Esophagus muscularis mucosa (tissue), 4 donors: ENCODE measurements around the gene KANSL1. TPM values are rescaled to one million over a fixed set of nuclear protein-coding genes. Genes with fewer than 3 reads are reported as not detected.

ENCODE experiments used
- DNase-seq: peaks from one replicate; pipeline ENCODE4 v3.0.0-alpha.2; 2017; ENCODE audit errors: extremely low spot score
- H3K27ac ChIP-seq, 4 donors: fragments of 200-600 bp; sonication (generic); replicated peaks in 1 of 4; 1 replicate in 3 of 4; 2 replicates in 1 of 4; pipeline ENCODE4 v1.5.1; 2016 to 2019; ENCODE audit warnings: mild to moderate bottlenecking in 1 of 4
- H3K27me3 ChIP-seq, 4 donors: fragments of 200-600 bp; sonication (generic); one replicate each; pipeline versions ENCODE4 v1.5.1 to v1.6.0; 2016 to 2019
- H3K36me3 ChIP-seq, 4 donors: fragments of 200-600 bp; sonication (generic); one replicate each; pipeline ENCODE4 v1.5.1; 2016 to 2019
- H3K4me1 ChIP-seq, 4 donors: fragments of 200-600 bp; sonication (generic); one replicate each; pipeline ENCODE4 v1.5.1; 2016 to 2019
- H3K4me3 ChIP-seq, 4 donors: fragments of 200-600 bp; sonication (generic); 1 replicate in 2 of 4; 2 replicates in 2 of 4; pipeline ENCODE4 v1.5.1; 2016 to 2019; ENCODE audit warnings: mild to moderate bottlenecking in 4 of 4, moderate library complexity in 1 of 4
- H3K9me3 ChIP-seq, 4 donors: fragments of 200-600 bp; sonication (generic); 1 replicate in 3 of 4; 2 replicates in 1 of 4; pipeline ENCODE4 v1.5.1; 2016 to 2019
- CTCF ChIP-seq, 3 experiments: fragments of 200-600 bp in 2 of 3; fragments of 450-650 bp in 1 of 3; sonication (generic) in 2 of 3; IDR thresholded peaks; one replicate each; pipeline ENCODE4 v1.5.1; 2017 to 2019; ENCODE audit warnings: antibody characterized with exemption in 3 of 3, mild to moderate bottlenecking in 2 of 3, moderate library complexity in 1 of 3
- EP300 ChIP-seq: sonication (generic); formaldehyde crosslinking; IDR thresholded peaks from one replicate; pipeline ENCODE4 v1.6.1; 2017; ENCODE audit warnings: antibody characterized with exemption
- POLR2A ChIP-seq: fragments of 450-650 bp; IDR thresholded peaks from one replicate; pipeline ENCODE4 v1.6.1; 2017; ENCODE audit warnings: antibody characterized with exemption, moderate library complexity, mild to moderate bottlenecking, low read depth
- POLR2AphosphoS5 ChIP-seq, 2 donors: sonication (generic); formaldehyde crosslinking; IDR thresholded peaks; one replicate each; pipeline ENCODE4 v1.6.1; 2017; ENCODE audit warnings: antibody characterized with exemption in 2 of 2
- WGBS: methylation state at CpG from one replicate; pipeline ENCODE4 v1.1.5; 2018; 5-methylcytosine and 5-hydroxymethylcytosine counted together
- intact Hi-C: fragments of 100-400 bp; cut with DNase I; formaldehyde crosslinking; loops from one replicate; pipeline ENCODE4 v1.15.1; 2023
- total RNA-seq, 4 donors: library from RNA; depleted of rRNA; stranded (reverse); fragments of >200 nt; gene quantifications; one replicate each; pipeline versions ENCODE4 v1.1.0 to v1.2.1, GENCODE V29; 2016

KANSL1 gene
- total RNA-seq, 4 donors from 2014 or later: 55.0 to 124 (median 70.0) TPM

- no peaks in the 10 kb centered on the region for H3K27me3 ChIP-seq
- H3K4me3 ChIP-seq: no peak overlapping the region
- no peak overlapping the region for H3K27ac ChIP-seq
- intact Hi-C loops: no loop called here
- peaks cover 0 to 4% (median 2%) of the 10 kb centered on the region in 4 donors for H3K4me1 ChIP-seq
- H3K36me3 ChIP-seq: peaks cover 0 to 6% (median 0%) of the 10 kb centered on the region in 4 donors
- TF ChIP-seq POLR2A (no peak), EP300 (no peak), CTCF (IDR thresholded peaks at IDR 0.05) (no peak), POLR2AphosphoS5 (IDR thresholded peaks at IDR 0.05) (no peak)
- no peak for DNase-seq
- H3K9me3 ChIP-seq: no peaks in the 10 kb centered on the region
- 83% methylated on average over 9 of the region's 9 CpGs for WGBS
These were observed 195.6 kb downstream of the KANSL1 start for GRCh38 chr17:45997624-45998023.

DNA sequence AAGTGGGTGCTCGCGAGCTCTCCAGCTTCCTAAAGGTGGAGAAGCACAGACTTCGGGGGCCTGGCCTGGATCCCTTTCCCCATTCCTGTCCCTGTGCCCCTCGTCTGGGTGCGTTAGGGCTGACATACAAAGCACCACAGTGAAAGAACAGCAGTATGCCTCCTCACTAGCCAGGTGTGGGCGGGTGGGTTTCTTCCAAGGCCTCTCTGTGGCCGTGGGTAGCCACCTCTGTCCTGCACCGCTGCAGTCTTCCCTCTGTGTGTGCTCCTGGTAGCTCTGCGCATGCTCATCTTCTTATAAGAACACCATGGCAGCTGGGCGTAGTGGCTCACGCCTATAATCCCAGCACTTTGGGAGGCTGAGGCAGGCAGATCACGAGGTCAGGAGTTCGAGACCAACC is 196.1 kb downstream of the KANSL1 start:
- no peak overlapping the region for H3K27ac ChIP-seq
- TF ChIP-seq POLR2AphosphoS5 (IDR thresholded peaks at IDR 0.05): no peak
- TF ChIP-seq CTCF (IDR thresholded peaks at IDR 0.05): no peak
- no peak for TF ChIP-seq POLR2A
- no peak for TF ChIP-seq EP300
- H3K9me3 ChIP-seq: no peaks in the 10 kb centered on the region
- H3K27me3 ChIP-seq: no peaks in the 10 kb centered on the region
- DNase-seq: no peak
- peaks cover 0 to 6% (median 0%) of the 10 kb centered on the region in 4 donors for H3K36me3 ChIP-seq
- no peak overlapping the region for H3K4me3 ChIP-seq
- no CpG with 5 or more reads among the region's 13 CpGs for WGBS
- intact Hi-C loops: no loop called here
- no peaks in the 10 kb centered on the region for H3K4me1 ChIP-seq

GRCh38 chr17:45996282-45996937 is 196.8 kb downstream of the KANSL1 start:
- Histone ChIP-seq H3K27me3 (no peaks in the 10 kb centered on the region), H3K9me3 (no peaks in the 10 kb centered on the region), H3K27ac (no peak overlapping the region), H3K4me1 (no peaks in the 10 kb centered on the region), H3K36me3 (peaks cover 0 to 6% (median 0%) of the 10 kb centered on the region in 4 donors), H3K4me3 (no peak overlapping the region)
- TF ChIP-seq CTCF (IDR thresholded peaks at IDR 0.05) (no peak), POLR2AphosphoS5 (IDR thresholded peaks at IDR 0.05) (no peak), POLR2A (no peak), EP300 (no peak)
- intact Hi-C loops: no loop called here
- DNase-seq: no peak
- WGBS: 87% methylated on average over 28 of the region's 31 CpGs

GRCh38 chr17:45995627-45996270 is 197.5 kb downstream of the KANSL1 start:
- Histone ChIP-seq H3K4me1 (no peaks in the 10 kb centered on the region), H3K4me3 (no peak overlapping the region), H3K9me3 (no peaks in the 10 kb centered on the region), H3K27me3 (no peaks in the 10 kb centered on the region), H3K36me3 (peaks cover 0 to 6% (median 0%) of the 10 kb centered on the region in 4 donors), H3K27ac (no peak overlapping the region)
- intact Hi-C loops: no loop called here
- DNase-seq: no peak
- TF ChIP-seq EP300 (no peak), CTCF (IDR thresholded peaks at IDR 0.05) (no peak)
- WGBS: 84% methylated on average over 14 of the region's 14 CpGs
